Suprapubic skin (tissue), 3 donors: Measurements from ENCODE around the gene PSMD3.

ENCODE experiments used
- POLR2A ChIP-seq, 2 donors: fragments of 450-650 bp; IDR thresholded peaks; one replicate each; pipeline ENCODE4 v1.6.1; 2017; ENCODE audit warnings: antibody characterized with exemption in 2 of 2, mild to moderate bottlenecking in 2 of 2, moderate library complexity in 2 of 2
- TF ChIP-seq, protein P1 (sequence below), 2 donors: fragments of 200-600 bp in 1 of 2; fragments of 450-650 bp in 1 of 2; sonication (generic) in 1 of 2; IDR thresholded peaks; one replicate each; pipeline ENCODE4 v1.5.1; 2016 to 2019; ENCODE audit warnings: antibody characterized with exemption in 2 of 2, mild to moderate bottlenecking in 1 of 2, moderate library complexity in 1 of 2

- TF ChIP-seq, protein P1, sequence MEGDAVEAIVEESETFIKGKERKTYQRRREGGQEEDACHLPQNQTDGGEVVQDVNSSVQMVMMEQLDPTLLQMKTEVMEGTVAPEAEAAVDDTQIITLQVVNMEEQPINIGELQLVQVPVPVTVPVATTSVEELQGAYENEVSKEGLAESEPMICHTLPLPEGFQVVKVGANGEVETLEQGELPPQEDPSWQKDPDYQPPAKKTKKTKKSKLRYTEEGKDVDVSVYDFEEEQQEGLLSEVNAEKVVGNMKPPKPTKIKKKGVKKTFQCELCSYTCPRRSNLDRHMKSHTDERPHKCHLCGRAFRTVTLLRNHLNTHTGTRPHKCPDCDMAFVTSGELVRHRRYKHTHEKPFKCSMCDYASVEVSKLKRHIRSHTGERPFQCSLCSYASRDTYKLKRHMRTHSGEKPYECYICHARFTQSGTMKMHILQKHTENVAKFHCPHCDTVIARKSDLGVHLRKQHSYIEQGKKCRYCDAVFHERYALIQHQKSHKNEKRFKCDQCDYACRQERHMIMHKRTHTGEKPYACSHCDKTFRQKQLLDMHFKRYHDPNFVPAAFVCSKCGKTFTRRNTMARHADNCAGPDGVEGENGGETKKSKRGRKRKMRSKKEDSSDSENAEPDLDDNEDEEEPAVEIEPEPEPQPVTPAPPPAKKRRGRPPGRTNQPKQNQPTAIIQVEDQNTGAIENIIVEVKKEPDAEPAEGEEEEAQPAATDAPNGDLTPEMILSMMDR (IDR thresholded peaks at IDR 0.05), result no peak
- TF ChIP-seq POLR2A (IDR thresholded peaks at IDR 0.05), result no peak
Observed at GRCh38 chr17:39946551-39947330, 33.9 kb upstream of the PSMD3 start.
